Breast epithelium (tissue), 3 donors: Measurements from ENCODE around the gene GGT7.

ENCODE experiments used
- CTCF ChIP-seq, 3 donors: fragments of 450-650 bp; IDR thresholded peaks; one replicate each; pipeline ENCODE4 v1.5.1; 2016 to 2017; ENCODE audit warnings: antibody characterized with exemption in 3 of 3, mild to moderate bottlenecking in 3 of 3, moderate library complexity in 3 of 3
- POLR2A ChIP-seq: fragments of 450-650 bp; IDR thresholded peaks from one replicate; pipeline ENCODE4 v1.6.1; 2016; ENCODE audit warnings: antibody characterized with exemption, mild to moderate bottlenecking, moderate library complexity
- POLR2AphosphoS5 ChIP-seq, 3 donors: sonication (generic); formaldehyde crosslinking; IDR thresholded peaks; one replicate each; pipeline ENCODE4 v1.6.1; 2017; ENCODE audit warnings: antibody characterized with exemption in 3 of 3

DNA sequence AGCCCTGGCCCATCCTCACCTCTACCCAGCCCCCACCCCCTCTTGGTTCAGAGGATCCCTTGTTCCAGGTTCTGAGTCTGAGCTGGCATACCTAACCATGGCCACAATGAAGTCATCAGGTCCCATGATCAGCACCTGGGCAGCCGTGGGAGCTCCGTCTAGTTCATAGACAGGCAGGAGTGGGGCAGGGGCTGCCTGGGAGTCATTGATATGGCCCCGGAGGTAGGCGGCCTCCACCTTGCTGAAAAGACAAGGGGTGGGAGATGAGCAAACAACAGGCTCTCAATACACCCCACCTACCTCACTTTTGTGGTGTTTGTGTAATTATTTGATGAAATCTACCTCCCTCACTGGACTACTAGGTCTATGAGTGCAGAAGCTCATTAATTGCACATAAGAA, 20.4 kb downstream of the GGT7 start:
- no peak for TF ChIP-seq POLR2AphosphoS5 (IDR thresholded peaks at IDR 0.05)
- no peak for TF ChIP-seq CTCF (IDR thresholded peaks at IDR 0.05)
- TF ChIP-seq POLR2A, result no peak
